ENCODE measurements around the gene MORN1. TPM values are rescaled to one million over a fixed set of nuclear protein-coding genes. Genes with fewer than 3 reads are reported as not detected.

Gene MORN1
- total RNA-seq, 1 experiment from 2014 or later: 7.5 TPM

GRCh38 chr1:2320760-2321667, 70.3 kb downstream of the MORN1 start:
- no peak overlapping the region for H3K27ac ChIP-seq
- peaks cover 36% of the 10 kb centered on the region for H3K27me3 ChIP-seq
- peaks cover 63% of the 10 kb centered on the region for H3K4me1 ChIP-seq
- H3K4me3 ChIP-seq: no peak overlapping the region
- DNase-seq: no peak
- no peaks in the 10 kb centered on the region for H3K9me3 ChIP-seq (replicated peaks)
- no peaks in the 10 kb centered on the region for H3K36me3 ChIP-seq

GRCh38 chr1:2320006-2320405, 71.3 kb downstream of the MORN1 start:
- no peaks in the 10 kb centered on the region for H3K36me3 ChIP-seq
- H3K27me3 ChIP-seq: peaks cover 36% of the 10 kb centered on the region
- H3K4me3 ChIP-seq: no peak overlapping the region
- no peaks in the 10 kb centered on the region for H3K9me3 ChIP-seq (replicated peaks)
- no peak for DNase-seq
- no peak overlapping the region for H3K27ac ChIP-seq
- H3K4me1 ChIP-seq: peaks cover 71% of the 10 kb centered on the region

DNA sequence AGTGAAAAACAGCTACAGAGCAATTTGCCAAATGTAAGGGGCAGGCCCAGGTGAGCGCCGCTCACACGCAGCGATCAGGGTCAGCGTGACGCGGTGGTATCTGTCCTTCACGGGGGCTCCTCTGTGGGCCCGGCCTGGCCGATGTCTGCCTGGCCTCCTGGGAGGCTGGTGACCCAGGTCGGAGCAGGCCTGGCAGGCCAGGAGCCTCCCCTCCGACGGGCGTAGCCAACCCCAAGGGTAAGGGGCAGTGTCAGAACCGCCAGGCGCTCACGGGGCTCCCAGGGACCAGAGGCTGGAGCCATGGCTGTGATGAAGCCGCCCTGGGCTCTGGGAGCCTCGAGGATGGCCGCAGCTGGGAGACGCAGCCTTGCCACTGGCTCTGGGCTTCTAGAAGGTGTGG, 72.1 kb downstream of the MORN1 start:
- Histone ChIP-seq H3K27me3 (peaks cover 30% of the 10 kb centered on the region), H3K4me3 (no peak overlapping the region; the same call in 1 of the 2 replicates), H3K4me1 (peaks cover 72% of the 10 kb centered on the region), H3K27ac (no peak overlapping the region), H3K9me3 (replicated peaks) (no peaks in the 10 kb centered on the region), H3K36me3 (no peaks in the 10 kb centered on the region)
- peak in 1 of 2 experiments; percentile 55 for DNase-seq

GRCh38 chr1:2318314-2319278, 72.8 kb downstream of the MORN1 start:
- no peak overlapping the region; the same call in 1 of the 2 replicates for H3K4me3 ChIP-seq
- no peak overlapping the region for H3K27ac ChIP-seq
- no peaks in the 10 kb centered on the region for H3K36me3 ChIP-seq
- peak; percentile 62 to 82 for DNase-seq
- peaks cover 79% of the 10 kb centered on the region for H3K4me1 ChIP-seq
- H3K27me3 ChIP-seq: peaks cover 25% of the 10 kb centered on the region
- no peaks in the 10 kb centered on the region for H3K9me3 ChIP-seq (replicated peaks)

- Histone ChIP-seq H3K36me3 (no peaks in the 10 kb centered on the region), H3K4me1 (peaks cover 87% of the 10 kb centered on the region), H3K27me3 (peaks cover 16% of the 10 kb centered on the region; the same call in 1 of the 2 replicates), H3K4me3 (no peak overlapping the region), H3K9me3 (replicated peaks) (no peaks in the 10 kb centered on the region), H3K27ac (no peak overlapping the region)
- no peak for DNase-seq
Measured at GRCh38 chr1:2317230-2318065, 73.9 kb downstream of the MORN1 start.

DNA sequence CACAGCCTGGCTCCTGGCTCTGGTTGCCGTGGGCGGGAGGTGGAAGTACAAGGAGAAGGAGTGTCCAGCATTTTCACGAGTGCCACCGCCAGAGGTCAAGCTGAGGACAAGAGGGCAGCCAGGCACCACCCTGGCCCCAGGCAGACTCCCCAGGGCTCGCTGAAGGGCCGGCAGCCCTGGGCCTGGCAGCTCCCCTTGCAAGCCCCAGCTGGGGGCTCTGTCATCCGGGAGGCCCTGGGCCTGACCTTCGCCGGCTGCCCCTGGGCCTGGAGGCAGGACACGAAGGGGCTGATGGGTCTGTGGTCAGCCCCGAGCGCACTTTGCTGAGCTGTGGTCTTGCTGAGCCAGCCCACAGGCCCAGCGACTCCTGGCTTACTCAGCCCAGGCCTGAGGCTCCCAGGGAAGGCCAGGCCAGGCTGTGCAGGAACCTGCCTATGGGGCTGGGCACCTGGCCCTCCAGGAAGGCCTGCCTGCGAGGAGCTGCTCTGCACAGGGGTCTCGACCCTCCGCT, 74.8 kb downstream of the MORN1 start:
- no peaks in the 10 kb centered on the region for H3K9me3 ChIP-seq (replicated peaks)
- H3K4me1 ChIP-seq: peaks cover 88% of the 10 kb centered on the region
- H3K4me3 ChIP-seq: no peak overlapping the region
- no peaks in the 10 kb centered on the region for H3K36me3 ChIP-seq
- DNase-seq: peak in 1 of 2 experiments; percentile 56
- peaks cover 13% of the 10 kb centered on the region; the same call in 1 of the 2 replicates for H3K27me3 ChIP-seq
- H3K27ac ChIP-seq: no peak overlapping the region

DNA sequence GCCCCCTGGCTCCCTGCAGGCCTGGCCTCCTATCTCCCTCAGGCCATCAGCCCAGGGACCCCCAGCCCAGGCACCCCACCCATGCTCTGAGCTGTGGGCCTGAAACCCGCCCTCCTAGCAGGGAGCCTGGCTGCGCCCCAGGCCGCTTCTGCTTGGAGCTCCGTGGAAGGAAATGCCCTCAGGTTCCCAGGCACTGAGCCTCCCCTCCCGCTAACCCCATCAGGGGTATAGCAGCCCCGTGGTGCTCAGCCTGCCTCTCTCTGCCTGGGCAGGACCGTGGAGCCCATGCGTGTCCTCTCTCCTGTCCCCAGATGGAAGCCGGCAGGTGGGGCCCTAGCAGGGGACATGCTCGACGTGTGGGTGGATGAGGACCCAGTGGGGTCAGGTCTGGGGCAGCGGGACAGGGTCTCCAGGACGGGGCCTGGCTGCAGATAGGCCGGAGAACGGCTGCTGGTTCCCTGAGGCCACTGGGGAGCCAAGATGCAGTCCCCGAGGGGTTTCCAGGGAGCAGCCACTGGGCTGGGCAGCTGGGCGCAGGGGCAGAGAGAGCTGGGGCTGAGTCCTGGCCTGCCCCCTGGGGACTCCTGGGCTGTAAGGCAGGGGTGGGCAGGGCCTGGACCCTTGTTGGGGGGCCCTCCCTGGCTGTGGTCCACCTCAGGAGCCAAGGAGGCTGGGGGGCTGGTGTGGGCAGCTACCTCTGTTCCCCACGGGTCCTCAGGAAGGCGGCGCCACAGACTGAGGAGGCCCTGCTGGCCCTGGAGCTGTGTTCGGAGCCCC, 75.5 kb downstream of the MORN1 start:
- peaks cover 86% of the 10 kb centered on the region for H3K4me1 ChIP-seq
- no peaks in the 10 kb centered on the region for H3K9me3 ChIP-seq (replicated peaks)
- no peaks in the 10 kb centered on the region for H3K36me3 ChIP-seq
- no peak overlapping the region; the same call in 1 of the 2 replicates for H3K4me3 ChIP-seq
- no peak overlapping the region for H3K27ac ChIP-seq
- DNase-seq: peak in 1 of 2 experiments; percentile 45
- peaks cover 7% of the 10 kb centered on the region; the same call in 1 of the 2 replicates for H3K27me3 ChIP-seq

DNA sequence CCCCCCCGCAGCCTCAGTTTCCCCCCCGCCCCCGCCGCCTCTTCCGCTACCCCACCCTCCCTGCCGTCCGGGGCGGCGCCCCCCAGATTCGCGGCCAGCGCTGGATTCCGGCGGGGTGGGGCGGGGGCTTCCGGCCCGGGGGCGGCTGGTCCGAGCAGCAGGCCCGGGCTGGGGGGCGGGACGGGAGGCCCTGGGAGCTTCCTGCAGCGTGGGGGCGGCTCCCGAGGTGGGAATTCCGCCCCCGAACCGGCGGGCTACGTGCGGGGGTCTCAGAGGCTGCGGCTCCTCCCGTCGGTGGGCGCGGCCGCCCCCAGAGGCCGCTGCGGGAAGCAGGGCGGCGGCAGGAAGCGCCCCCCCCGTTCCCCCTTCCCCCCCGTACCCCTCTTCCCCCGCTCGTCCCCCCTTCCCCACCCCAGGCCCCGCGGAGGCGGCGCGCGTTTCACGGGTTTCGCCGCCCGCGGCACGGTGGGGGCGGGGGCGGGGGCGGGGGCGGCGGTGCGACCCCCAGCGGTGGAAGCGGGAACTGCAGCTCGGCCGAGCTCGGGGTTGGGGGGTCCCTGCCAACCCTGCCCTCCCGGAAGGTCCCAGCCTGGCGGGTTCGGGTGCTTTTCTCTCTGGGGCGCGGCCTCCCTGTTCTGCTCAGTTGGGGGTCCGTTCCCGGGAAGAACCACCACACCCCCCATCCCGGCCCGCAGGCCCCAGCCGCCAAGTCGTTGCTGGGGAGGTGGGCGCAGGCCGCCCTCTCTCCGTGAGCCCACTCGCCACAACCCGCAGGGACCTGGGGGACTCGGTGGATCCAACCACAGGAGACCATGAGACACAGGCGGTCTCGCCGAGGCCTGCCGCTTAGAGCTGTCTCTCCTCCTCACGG, 76.3 kb downstream of the MORN1 start:
- Histone ChIP-seq H3K4me3 (peak overlapping the region; percentile 63), H3K27ac (peak overlapping the region; percentile 33; the same call in 1 of the 2 replicates), H3K4me1 (peaks cover 78% of the 10 kb centered on the region), H3K36me3 (no peaks in the 10 kb centered on the region), H3K27me3 (no peaks in the 10 kb centered on the region; the same call in 1 of the 2 replicates), H3K9me3 (replicated peaks) (no peaks in the 10 kb centered on the region)
- DNase-seq: peak; percentile 72 to 80

DNA sequence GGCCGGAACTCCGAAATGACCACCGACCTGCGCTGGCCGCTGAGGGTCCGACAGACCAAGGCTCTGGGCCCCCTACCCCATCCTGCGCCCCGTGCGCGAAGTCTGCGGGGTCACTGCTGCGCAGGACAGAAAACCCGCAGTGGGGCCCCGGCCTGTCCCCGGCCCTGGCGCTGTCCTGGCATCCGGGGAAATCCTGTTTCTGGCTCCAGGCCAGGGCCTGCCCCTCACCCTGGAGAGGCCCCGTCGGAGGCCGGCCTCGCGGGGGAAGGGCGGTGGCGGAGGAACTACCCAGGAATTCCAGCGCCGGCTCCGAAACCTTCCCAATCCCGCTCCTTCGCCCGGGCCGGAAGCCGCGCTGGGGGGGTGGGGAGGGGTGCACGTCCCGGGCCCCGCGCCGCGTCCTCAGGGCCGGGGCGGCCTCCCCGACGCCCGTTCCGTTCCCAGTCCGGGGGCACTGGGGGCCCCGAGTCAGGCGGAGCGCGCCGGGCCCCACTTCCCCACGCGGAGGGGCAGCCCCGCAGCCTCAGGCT, 77.0 kb downstream of the MORN1 start:
- DNase-seq: peak; percentile 85 to 88
- H3K4me3 ChIP-seq: peak overlapping the region; percentile 63
- H3K27ac ChIP-seq: peak overlapping the region; percentile 33; the same call in 1 of the 2 replicates
- H3K9me3 ChIP-seq (replicated peaks): no peaks in the 10 kb centered on the region
- H3K36me3 ChIP-seq: no peaks in the 10 kb centered on the region
- H3K27me3 ChIP-seq: no peaks in the 10 kb centered on the region; the same call in 1 of the 2 replicates
- H3K4me1 ChIP-seq: peaks cover 74% of the 10 kb centered on the region

GRCh38 chr1:2313651-2314261, 77.6 kb downstream of the MORN1 start:
- peaks cover 68% of the 10 kb centered on the region for H3K4me1 ChIP-seq
- peaks cover 2% of the 10 kb centered on the region; the same call in 1 of the 2 replicates for H3K36me3 ChIP-seq
- H3K9me3 ChIP-seq (replicated peaks): no peaks in the 10 kb centered on the region
- peak overlapping the region; percentile 63 for H3K4me3 ChIP-seq
- H3K27me3 ChIP-seq: no peaks in the 10 kb centered on the region; the same call in 1 of the 2 replicates
- H3K27ac ChIP-seq: no peak overlapping the region; the same call in 1 of the 2 replicates
- no peak for DNase-seq

DNA sequence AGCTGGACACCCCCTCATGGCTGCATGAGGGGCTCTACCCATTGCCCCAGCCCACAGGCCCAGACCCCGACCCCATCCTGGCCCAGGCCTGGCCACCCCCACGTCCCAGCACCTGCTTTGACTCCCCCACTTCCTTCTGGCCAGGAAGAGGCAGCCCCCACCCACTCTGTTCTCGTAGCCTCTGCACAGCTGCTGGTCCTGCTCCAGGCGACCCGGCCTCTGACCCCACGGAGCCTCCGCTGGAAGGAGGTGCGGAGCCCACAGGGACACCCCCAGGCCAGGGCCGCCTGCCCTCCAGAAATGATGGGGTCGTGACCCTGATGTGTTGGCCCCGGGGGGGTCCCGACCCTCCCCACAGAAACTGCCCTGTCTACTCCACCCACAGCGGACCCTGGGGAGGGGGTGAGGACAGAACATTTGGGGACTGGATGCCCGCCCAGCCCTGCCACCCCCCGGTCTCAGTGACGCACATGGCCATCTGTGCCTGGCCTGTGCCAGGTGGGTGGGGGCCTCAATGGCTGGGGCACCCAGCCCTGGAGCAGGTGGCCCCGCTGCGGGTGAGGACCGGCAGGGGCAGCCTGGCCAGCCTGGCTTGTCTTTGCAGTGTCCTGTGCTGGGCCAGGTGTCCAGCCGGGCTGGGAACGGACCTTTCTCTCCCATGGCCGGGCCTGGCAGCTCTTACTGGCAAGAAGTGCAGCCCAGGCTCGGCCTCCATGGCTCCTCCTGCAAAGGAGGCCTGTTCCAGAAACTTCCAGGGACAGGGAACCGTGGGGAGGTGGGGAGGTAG, 78.6 kb downstream of the MORN1 start:
- Histone ChIP-seq H3K9me3 (replicated peaks) (no peaks in the 10 kb centered on the region), H3K36me3 (peaks cover 4% of the 10 kb centered on the region; the same call in 1 of the 2 replicates), H3K4me1 (peaks cover 57% of the 10 kb centered on the region), H3K27ac (no peak overlapping the region), H3K4me3 (no peak overlapping the region), H3K27me3 (no peaks in the 10 kb centered on the region)
- DNase-seq: no peak
